ENCODE results near the gene ZNF462.

DNA sequence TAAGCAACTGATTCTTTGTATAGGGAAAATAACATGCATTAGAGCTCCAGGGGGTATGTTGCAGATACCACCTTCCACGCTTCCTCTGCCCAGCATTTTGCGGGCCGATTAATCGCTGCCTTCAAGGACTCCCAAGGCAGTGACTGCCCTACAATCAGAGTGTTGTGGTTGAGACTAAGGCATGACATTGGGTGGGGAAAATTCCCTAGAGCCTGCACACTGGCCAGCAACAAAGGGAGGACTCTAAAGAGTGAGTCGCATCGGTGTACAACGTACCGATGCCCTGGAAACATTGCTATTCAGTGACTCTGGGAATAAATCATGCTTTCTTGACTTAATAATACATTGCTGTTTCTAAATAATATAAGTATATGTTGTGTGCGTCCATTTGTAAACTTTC is 119.7 kb downstream of the ZNF462 start:
- TF ChIP-seq, protein P1, sequence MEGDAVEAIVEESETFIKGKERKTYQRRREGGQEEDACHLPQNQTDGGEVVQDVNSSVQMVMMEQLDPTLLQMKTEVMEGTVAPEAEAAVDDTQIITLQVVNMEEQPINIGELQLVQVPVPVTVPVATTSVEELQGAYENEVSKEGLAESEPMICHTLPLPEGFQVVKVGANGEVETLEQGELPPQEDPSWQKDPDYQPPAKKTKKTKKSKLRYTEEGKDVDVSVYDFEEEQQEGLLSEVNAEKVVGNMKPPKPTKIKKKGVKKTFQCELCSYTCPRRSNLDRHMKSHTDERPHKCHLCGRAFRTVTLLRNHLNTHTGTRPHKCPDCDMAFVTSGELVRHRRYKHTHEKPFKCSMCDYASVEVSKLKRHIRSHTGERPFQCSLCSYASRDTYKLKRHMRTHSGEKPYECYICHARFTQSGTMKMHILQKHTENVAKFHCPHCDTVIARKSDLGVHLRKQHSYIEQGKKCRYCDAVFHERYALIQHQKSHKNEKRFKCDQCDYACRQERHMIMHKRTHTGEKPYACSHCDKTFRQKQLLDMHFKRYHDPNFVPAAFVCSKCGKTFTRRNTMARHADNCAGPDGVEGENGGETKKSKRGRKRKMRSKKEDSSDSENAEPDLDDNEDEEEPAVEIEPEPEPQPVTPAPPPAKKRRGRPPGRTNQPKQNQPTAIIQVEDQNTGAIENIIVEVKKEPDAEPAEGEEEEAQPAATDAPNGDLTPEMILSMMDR (conservative IDR thresholded peaks at IDR 0.05): no peak
- no peak for TF ChIP-seq ZFX (IDR thresholded peaks at IDR 0.05)
